Activated T-helper 9 cell treated with anti-CD3 and anti-CD28 coated beads, Interleukin-2, amount 50 U/mL, for 16 hours (primary cell): ENCODE data around the gene COX7A1.

ENCODE experiments used
- DNase-seq: peaks from one replicate; pipeline ENCODE4 v3.0.0-alpha.2; 2020; ENCODE audit warnings: low read depth

Gene COX7A1

DNA sequence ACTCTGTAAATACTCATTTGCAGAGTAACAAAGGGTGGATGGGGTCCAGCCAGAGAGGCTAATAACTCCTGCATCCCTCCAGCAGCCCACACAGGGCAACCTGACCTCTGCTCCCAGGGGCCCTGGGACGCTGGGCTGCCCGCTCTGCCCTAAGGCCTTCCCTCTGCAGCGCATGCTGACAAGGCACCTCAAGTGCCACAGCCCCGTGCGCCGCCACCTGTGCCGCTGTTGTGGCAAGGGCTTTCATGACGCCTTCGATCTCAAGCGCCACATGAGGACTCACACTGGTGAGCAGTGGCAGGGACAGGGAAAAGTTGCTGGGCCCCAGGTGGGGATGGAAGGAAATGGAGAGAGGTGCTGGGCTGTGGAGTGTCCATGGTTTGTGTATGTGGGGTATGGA, 39.6 kb downstream of the COX7A1 start:
- DNase-seq: no peak

GRCh38 chr19:36111200-36111539, 41.1 kb downstream of the COX7A1 start:
- no peak for DNase-seq

DNA sequence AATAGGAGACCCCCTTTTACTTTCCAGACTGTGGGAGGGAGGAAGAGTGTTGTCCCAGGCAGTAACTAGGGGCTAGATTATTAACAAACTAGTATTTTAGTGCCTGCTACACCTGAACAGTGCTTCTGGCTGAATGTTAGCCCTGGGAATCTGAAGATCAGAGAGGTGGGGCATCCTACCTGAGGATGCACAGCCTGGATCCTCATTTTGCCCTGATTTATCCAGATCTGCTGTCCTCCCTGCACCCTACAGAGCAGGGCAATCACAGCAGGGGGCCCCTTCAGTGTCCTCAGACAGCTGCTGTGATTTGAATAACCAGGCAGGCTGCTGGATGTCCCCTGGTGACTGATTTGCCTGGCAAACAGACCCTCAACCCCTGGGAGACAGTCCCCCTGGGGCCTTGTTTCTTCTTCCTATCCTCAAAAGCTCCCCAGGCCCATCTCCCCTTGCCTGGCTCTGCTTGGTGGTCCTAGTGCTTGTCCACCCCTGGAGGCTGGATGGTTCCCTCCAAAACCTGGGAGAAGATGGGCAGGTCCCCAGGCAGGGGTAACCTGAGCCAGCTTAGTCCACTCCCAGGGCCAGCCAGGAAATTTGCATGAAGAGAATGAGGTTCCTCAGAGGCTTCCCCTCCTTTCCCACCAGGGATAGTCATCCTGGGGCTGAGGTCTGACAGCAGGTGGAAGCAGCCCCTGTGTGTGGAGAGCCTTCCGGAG, 41.6 kb downstream of the COX7A1 start, which contains the start of gene OVOL3:
Gene OVOL3, plus strand, starts transcription at position 657 of the 713 bp plus-strand sequence. CDS start 60 bp downstream, outside the sequence.
- no peak for DNase-seq

- no peak for DNase-seq
Measured at GRCh38 chr19:36108684-36109083, 43.6 kb downstream of the COX7A1 start.

DNA sequence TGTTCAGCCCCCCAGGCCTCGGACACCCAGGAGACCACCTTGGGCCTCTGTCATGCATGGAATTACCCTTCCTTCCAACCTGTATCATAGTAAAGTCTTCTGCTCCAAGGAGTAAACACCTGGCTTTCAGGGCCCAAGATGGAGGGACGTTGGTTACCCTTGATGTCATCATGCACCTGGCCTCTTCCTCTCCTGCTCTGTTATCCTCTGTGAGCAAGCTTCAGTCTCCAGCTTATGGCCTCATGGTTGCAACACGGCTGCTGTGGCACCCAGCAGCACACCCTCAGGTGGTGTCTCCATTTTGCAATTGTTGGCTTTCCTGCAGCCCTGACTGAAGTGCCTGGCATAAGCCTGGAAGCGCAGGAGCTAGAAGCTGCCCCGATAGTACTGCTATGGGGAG, 45.3 kb downstream of the COX7A1 start:
- DNase-seq: no peak

- DNase-seq: no peak
Measured at GRCh38 chr19:36106441-36106840, 45.8 kb downstream of the COX7A1 start.

DNA sequence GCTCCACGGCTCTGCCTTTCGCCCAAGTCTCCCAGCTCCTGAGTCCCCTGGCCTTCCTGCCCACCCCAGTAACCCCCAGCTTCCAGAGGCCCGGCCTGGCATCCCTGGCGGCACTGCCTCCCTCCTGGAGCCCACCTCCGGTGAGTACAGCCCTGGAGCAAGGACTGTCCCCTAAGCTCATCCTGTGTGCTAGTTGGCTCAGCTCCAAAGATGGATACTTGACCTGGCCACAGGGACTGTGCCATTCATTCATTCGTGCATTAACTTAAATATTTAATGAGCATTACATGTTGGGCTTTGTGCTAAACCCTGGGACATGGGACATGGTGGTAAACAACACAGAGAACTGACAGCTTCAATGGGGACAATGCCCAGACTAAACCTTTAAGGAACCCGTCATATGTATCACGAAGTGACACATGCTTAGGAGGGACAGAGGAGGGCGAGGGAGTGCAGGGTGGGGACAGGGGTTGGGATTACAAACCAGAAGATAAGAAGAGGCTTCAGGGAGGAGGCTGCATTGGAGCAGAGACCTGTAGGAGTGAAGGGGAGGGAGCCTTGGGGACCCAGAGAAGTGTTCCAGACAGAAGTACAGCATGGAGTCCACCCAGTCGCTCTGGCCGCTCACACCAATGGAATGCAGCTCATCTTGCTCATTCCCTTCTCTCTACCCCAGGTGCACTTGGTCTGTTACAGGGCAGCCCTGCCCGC, 48.2 kb downstream of the COX7A1 start:
- DNase-seq: no peak

- no peak for DNase-seq
Measured at GRCh38 chr19:36103040-36103626, 49.1 kb downstream of the COX7A1 start.

GRCh38 chr19:36101550-36102327, 50.5 kb downstream of the COX7A1 start:
- no peak for DNase-seq
